ENCODE measurements around the gene STAC. TPM values are rescaled to one million over a fixed set of nuclear protein-coding genes. Genes with fewer than 3 reads are reported as not detected.

The STAC gene
- total and polyA plus RNA-seq, 2 donors from 2014 or later, result 3.2 to 6.2 TPM

DNA sequence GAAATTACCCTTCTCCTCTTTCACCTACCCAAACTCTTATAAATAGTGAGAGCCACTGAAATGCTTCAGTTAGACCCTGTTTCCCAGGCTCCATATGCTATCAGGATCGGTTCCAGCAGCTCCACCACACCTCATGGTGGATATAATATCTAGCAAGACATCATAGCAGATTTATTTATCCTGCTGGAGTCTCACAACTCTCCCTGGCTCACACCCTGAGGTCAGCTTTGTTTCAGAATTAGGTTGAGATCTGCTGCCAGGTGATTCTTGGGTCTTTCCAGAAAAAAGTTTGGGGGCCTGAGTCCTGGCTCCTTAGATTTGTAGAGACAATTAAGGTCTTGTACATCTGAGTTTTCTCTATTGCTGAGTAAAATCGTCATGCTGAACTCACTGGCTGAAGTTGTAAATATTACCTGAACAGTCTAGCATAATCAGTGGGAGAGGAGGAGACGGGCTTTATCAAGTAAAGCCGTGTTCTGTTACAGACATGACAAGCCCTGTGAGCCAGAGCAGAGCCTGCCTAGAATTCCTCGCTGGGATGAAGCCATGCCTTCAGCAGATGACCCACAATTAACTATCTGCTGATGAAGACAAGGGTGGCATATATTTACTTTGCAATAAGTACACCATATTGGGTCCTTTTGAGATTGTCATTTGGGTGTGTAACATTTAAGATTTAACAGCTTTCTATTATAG, 131.6 kb downstream of the STAC start:
- DNase-seq, result peak in 2 of 5 donors; percentile 52 to 53
- no peak for TF ChIP-seq CTCF (IDR thresholded peaks at IDR 0.05; ENCODE audit: borderline replicate concordance, extremely low read depth, insufficient read depth)

DNA sequence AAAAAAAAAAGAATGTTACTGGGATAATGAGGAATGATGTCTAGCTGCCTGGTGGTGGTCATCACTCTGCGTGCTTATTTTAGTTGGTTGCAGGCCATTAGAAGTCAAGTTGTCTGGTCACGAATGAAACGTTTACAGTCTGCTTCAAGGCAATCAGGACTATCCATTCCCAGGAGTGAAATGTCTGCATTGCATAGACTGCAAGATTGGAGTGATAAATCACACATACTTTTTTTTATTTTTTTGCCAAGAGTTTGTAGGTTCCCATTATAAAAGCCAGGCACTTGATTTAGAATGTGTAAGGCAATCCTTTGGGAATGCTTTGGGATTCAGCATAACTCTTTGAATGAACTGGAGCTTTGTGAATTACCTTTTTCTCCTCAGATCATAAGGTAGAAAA, 132.3 kb downstream of the STAC start:
- no peaks in the 10 kb centered on the region for H3K36me3 ChIP-seq (ENCODE audit: control insufficient read depth in 2 of 3, insufficient read depth in 3 of 3, low read length in 3 of 3)
- peaks cover 0 to 3% (median 0%) of the 10 kb centered on the region in 3 donors for H3K9me3 ChIP-seq (ENCODE audit: control insufficient read depth in 2 of 3, insufficient read depth in 1 of 3, low read length in 3 of 3)
- H3K27ac ChIP-seq (ENCODE audit: low read depth in 2 of 2, low read length in 2 of 2), result no peak overlapping the region
- TF ChIP-seq CTCF (IDR thresholded peaks at IDR 0.05; ENCODE audit: borderline replicate concordance, extremely low read depth, insufficient read depth), result no peak
- DNase-seq (peak in 2 of 5 donors; percentile 65 to 76), FAIRE-seq (no peak)
- H3K27me3 ChIP-seq (ENCODE audit: control insufficient read depth, insufficient read depth, low read length), result no peaks in the 10 kb centered on the region
- no peak overlapping the region for H3K9ac ChIP-seq (ENCODE audit: low read length in 3 of 3)
- intact Hi-C loops (cut with DNase I), result no loop called here
- no peaks in the 10 kb centered on the region for H3K4me1 ChIP-seq (ENCODE audit: control insufficient read depth in 2 of 3, insufficient read depth in 2 of 3, low read depth in 1 of 3, low read length in 3 of 3)
- H3K4me3 ChIP-seq (ENCODE audit: low read length in 3 of 3), result no peak overlapping the region

More for the DNA sequence above, 131.6 kb downstream of the STAC start:
- Histone ChIP-seq H3K36me3 (ENCODE audit: control insufficient read depth in 2 of 3, insufficient read depth in 3 of 3, low read length in 3 of 3) (no peaks in the 10 kb centered on the region), H3K9me3 (ENCODE audit: control insufficient read depth in 2 of 3, insufficient read depth in 1 of 3, low read length in 3 of 3) (peaks cover 0 to 3% (median 0%) of the 10 kb centered on the region in 3 donors), H3K9ac (ENCODE audit: low read length in 3 of 3) (no peak overlapping the region), H3K27me3 (ENCODE audit: control insufficient read depth, insufficient read depth, low read length) (no peaks in the 10 kb centered on the region), H3K4me1 (ENCODE audit: control insufficient read depth in 2 of 3, insufficient read depth in 2 of 3, low read depth in 1 of 3, low read length in 3 of 3) (no peaks in the 10 kb centered on the region), H3K27ac (ENCODE audit: low read depth in 2 of 2, low read length in 2 of 2) (no peak overlapping the region), H3K4me3 (ENCODE audit: low read length in 3 of 3) (no peak overlapping the region)
- FAIRE-seq, result no peak
- intact Hi-C loops (cut with DNase I), result no loop called here

DNA sequence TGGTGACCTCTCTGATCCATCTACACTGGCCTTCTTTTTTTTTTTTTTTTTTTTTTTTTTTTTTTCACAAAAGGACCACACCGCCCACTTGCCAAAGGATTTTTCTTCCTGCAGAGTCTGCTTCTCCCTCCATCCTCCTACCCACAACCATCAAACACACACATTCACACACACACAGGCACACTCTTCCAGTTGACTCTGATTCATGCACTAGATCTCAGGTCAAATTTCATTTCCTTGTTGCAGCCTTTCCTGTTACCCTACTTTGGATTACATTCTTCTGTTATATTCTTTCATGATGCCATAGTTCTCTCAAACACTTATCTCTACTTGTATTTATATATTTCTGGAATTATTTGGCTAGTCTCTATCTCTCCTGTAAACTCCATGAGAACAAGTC, 133.9 kb downstream of the STAC start:
- intact Hi-C loops (cut with DNase I), result no loop called here
- DNase-seq (no peak), FAIRE-seq (no peak)
- H3K27ac ChIP-seq (ENCODE audit: low read depth in 2 of 2, low read length in 2 of 2), result no peak overlapping the region
- no peak overlapping the region for H3K9ac ChIP-seq (ENCODE audit: low read length in 3 of 3)
- H3K4me3 ChIP-seq (ENCODE audit: low read length in 3 of 3), result no peak overlapping the region
- no peaks in the 10 kb centered on the region for H3K27me3 ChIP-seq (ENCODE audit: control insufficient read depth, insufficient read depth, low read length)
- TF ChIP-seq CTCF (IDR thresholded peaks at IDR 0.05; ENCODE audit: borderline replicate concordance, extremely low read depth, insufficient read depth), result no peak
- H3K4me1 ChIP-seq (ENCODE audit: control insufficient read depth in 2 of 3, insufficient read depth in 2 of 3, low read depth in 1 of 3, low read length in 3 of 3), result no peaks in the 10 kb centered on the region
- no peaks in the 10 kb centered on the region for H3K9me3 ChIP-seq (ENCODE audit: control insufficient read depth in 2 of 3, insufficient read depth in 1 of 3, low read length in 3 of 3)
- H3K36me3 ChIP-seq (ENCODE audit: control insufficient read depth in 2 of 3, insufficient read depth in 3 of 3, low read length in 3 of 3), result no peaks in the 10 kb centered on the region
